HUES6 (cell line): Measurements from ENCODE around the gene KDM6B.

Experiments used
- H3K27ac ChIP-seq: 2 replicates; pipeline ENCODE4 v1.7.0; 2013; ENCODE audit warnings: low read depth, mild to moderate bottlenecking, low read length, inconsistent platforms
- H3K27me3 ChIP-seq: 2 replicates; pipeline ENCODE4 v1.6.1; 2013; ENCODE audit warnings: low read length; ENCODE audit not compliant: control insufficient read depth, insufficient read depth
- H3K36me3 ChIP-seq: 2 replicates; pipeline ENCODE4 v1.6.1; 2013; ENCODE audit warnings: low read length; ENCODE audit not compliant: control insufficient read depth, insufficient read depth
- H3K4me1 ChIP-seq: 2 replicates; pipeline ENCODE4 v1.6.1; 2013; ENCODE audit warnings: low read length; ENCODE audit not compliant: control insufficient read depth, insufficient read depth
- H3K4me3 ChIP-seq: 2 replicates; pipeline ENCODE4 v1.5.1; 2013; ENCODE audit warnings: low read depth, low read length
- H3K9ac ChIP-seq: one replicate; pipeline ENCODE4 v1.6.1; 2013; ENCODE audit warnings: mild to moderate bottlenecking, low read length
- H3K9me3 ChIP-seq: 2 replicates; pipeline ENCODE4 v1.6.1; 2013; ENCODE audit warnings: low read depth, low read length; ENCODE audit not compliant: control insufficient read depth, insufficient read depth

KDM6B gene

DNA sequence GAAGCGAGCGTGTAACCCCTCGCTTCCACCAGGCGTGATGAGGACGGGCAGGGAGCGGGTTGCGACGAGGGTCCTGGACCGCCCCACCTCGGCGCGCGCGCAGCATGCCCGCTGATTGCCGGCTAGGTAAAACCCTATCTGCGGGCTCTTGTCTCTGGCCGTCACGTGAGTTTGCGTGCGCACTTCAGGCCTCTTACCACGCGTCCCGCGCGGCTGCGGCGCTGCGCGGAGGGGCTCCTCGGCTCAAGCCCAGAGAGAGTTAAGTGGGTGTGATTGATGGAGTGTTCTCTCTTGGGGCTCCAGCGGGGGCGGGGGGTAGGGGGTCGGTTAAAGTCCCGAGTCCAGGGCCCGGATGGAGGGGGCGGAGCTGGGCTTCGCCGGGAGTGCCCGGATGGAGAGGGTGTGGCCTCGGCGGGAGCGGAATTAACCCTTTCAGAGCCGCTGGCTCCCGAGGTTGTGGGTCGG lies 7.9 kb downstream of the KDM6B start:
- H3K27me3 ChIP-seq: peaks cover 31% of the 10 kb centered on the region
- H3K36me3 ChIP-seq: peaks cover 9% of the 10 kb centered on the region; the same call in 1 of the 2 replicates
- peaks cover 28% of the 10 kb centered on the region for H3K4me1 ChIP-seq
- peak overlapping the region; percentile 93 for H3K9ac ChIP-seq
- peak overlapping the region; percentile 95 for H3K4me3 ChIP-seq
- H3K9me3 ChIP-seq: no peaks in the 10 kb centered on the region
- peak overlapping the region; percentile 85; the same call in 1 of the 2 replicates for H3K27ac ChIP-seq

DNA sequence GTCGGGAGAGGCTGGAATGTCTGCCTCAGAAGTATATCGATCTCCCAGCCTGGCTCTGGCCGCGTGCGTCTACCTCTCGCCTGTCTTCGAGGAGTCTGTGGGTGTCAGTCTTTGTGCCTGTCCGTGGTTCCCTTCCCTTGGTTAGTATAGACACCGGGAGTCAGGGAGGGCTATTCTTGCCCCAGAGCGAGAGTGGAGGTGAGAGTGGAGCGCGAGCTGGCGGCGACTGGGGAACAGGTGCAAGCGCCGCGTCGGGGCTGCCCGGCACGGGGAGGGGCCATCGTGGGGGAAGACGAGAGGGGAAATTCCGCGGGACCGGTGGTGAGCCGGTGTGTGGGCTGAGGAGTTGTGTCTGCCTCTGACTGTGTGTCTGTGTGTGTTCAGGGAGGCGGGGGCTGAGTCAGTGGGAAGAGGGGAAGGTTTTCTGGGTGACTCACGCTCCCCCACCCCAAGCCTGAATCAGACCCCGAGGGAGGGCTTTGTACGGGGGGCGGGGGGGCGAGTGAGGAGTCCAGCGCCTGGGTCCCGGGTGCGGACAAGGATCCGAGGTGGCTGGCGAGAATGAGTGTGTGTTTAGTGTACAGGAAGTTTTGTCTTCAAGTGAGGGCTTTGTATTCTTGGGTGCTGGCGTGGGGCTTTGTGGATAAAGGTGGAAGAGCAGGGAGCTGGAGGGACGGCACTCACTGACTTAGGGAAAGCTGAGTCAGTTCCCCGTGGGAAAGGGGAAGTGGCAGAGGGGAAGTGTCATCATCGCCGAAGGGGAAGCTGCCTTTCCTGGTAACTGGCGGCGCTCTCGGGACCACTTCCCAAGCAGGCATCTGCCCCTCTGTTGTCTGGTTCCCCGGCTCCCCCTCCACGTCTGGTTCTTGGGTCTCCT lies 8.6 kb downstream of the KDM6B start:
- H3K4me1 ChIP-seq: peaks cover 23% of the 10 kb centered on the region
- H3K27me3 ChIP-seq: peaks cover 31% of the 10 kb centered on the region
- H3K4me3 ChIP-seq: peak overlapping the region; percentile 95
- no peaks in the 10 kb centered on the region for H3K9me3 ChIP-seq
- peaks cover 12% of the 10 kb centered on the region for H3K36me3 ChIP-seq
- peak overlapping the region; percentile 79 for H3K9ac ChIP-seq
- peak overlapping the region; percentile 68; the same call in 1 of the 2 replicates for H3K27ac ChIP-seq

DNA sequence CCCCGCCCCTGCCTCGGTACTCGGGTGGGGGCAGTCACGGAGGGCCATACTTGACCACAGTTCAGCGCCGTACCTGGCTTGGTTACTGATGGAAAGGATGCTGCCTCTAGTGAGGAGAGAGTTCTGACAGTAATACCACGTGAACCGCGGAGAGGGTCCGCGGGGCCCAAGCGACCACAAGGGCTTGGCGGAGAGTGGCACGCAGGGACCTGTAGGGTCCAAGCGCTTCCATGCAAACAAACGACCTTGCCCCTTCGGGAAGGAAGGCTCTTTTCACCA lies 9.2 kb downstream of the KDM6B start:
- Histone ChIP-seq H3K4me3 (peak overlapping the region; percentile 95), H3K9ac (peak overlapping the region; percentile 79), H3K9me3 (no peaks in the 10 kb centered on the region), H3K4me1 (peaks cover 21% of the 10 kb centered on the region), H3K27ac (peak overlapping the region; percentile 68; the same call in 1 of the 2 replicates), H3K36me3 (peaks cover 12% of the 10 kb centered on the region), H3K27me3 (peaks cover 31% of the 10 kb centered on the region)

- Histone ChIP-seq H3K27me3 (peaks cover 28% of the 10 kb centered on the region), H3K4me1 (peaks cover 18% of the 10 kb centered on the region), H3K36me3 (peaks cover 12% of the 10 kb centered on the region), H3K9ac (peak overlapping the region; percentile 79), H3K9me3 (no peaks in the 10 kb centered on the region), H3K4me3 (peak overlapping the region; percentile 95), H3K27ac (peak overlapping the region; percentile 68; the same call in 1 of the 2 replicates)
Observed at GRCh38 chr17:7843536-7844291, 9.7 kb downstream of the KDM6B start.

GRCh38 chr17:7844292-7845154 lies 10.5 kb downstream of the KDM6B start:
- H3K4me3 ChIP-seq: peak overlapping the region; percentile 95
- peaks cover 11% of the 10 kb centered on the region; the same call in 1 of the 2 replicates for H3K4me1 ChIP-seq
- peak overlapping the region; percentile 75 for H3K9ac ChIP-seq
- H3K36me3 ChIP-seq: peaks cover 19% of the 10 kb centered on the region
- peaks cover 20% of the 10 kb centered on the region for H3K27me3 ChIP-seq
- H3K9me3 ChIP-seq: no peaks in the 10 kb centered on the region
- H3K27ac ChIP-seq: peak overlapping the region; percentile 44; the same call in 1 of the 2 replicates

DNA sequence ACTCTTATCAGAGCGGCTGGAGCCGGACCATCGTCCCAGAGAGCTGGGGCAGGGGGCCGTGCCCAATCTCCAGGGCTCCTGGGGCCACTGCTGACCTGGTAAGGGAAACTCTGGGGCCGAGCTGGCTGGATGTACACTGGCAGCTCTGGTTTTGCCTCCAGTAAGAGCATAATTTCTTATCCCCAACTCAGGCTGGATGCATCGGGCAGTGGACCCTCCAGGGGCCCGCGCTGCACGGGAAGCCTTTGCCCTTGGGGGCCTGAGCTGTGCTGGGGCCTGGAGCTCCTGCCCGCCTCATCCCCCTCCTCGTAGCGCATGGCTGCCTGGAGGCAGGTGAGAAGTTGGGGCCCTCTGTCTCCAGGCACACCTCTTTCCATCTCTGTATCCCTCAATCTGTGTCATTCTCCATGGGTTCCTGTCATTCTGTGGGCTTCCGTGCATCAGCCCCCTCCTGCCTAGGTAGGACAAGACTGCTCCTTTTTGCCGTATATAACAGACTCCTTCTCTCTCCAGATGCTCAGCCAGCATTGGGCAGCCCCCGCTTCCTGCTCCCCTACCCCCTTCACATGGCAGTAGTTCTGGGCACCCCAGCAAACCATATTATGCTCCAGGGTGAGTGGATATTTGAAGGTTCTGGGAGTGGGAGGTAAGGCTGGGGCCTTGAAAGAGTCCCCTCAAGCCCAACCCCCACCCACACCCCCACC lies 11.5 kb downstream of the KDM6B start:
- Histone ChIP-seq H3K36me3 (peaks cover 26% of the 10 kb centered on the region), H3K27me3 (peaks cover 10% of the 10 kb centered on the region), H3K27ac (no peak overlapping the region), H3K4me1 (peaks cover 10% of the 10 kb centered on the region; the same call in 1 of the 2 replicates), H3K9ac (no peak overlapping the region), H3K4me3 (peak overlapping the region; percentile 95), H3K9me3 (no peaks in the 10 kb centered on the region)

DNA sequence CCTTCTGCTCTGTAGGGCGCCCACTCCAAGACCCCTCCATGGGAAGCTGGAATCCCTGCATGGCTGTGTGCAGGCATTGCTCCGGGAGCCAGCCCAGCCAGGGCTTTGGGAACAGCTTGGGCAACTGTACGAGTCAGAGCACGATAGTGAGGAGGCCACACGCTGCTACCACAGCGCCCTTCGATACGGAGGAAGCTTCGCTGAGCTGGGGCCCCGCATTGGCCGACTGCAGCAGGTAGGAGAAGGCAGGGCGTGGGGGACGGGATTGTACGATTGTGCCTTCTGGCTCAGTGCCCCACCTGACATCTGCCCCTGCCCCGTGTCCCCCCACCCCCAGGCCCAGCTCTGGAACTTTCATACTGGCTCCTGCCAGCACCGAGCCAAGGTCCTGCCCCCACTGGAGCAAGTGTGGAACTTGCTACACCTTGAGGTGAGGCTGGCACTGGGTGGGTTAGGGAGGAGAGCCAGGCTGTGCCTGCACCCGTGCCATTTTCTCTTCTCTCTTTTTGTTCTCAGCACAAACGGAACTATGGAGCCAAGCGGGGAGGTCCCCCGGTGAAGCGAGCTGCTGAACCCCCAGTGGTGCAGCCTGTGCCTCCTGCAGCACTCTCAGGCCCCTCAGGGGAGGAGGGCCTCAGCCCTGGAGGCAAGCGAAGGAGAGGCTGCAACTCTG lies 12.2 kb downstream of the KDM6B start:
- no peaks in the 10 kb centered on the region for H3K9me3 ChIP-seq
- H3K27ac ChIP-seq: no peak overlapping the region
- H3K4me3 ChIP-seq: no peak overlapping the region
- H3K4me1 ChIP-seq: peaks cover 3% of the 10 kb centered on the region; the same call in 1 of the 2 replicates
- peaks cover 3% of the 10 kb centered on the region; the same call in 1 of the 2 replicates for H3K27me3 ChIP-seq
- no peak overlapping the region for H3K9ac ChIP-seq
- H3K36me3 ChIP-seq: peaks cover 26% of the 10 kb centered on the region

DNA sequence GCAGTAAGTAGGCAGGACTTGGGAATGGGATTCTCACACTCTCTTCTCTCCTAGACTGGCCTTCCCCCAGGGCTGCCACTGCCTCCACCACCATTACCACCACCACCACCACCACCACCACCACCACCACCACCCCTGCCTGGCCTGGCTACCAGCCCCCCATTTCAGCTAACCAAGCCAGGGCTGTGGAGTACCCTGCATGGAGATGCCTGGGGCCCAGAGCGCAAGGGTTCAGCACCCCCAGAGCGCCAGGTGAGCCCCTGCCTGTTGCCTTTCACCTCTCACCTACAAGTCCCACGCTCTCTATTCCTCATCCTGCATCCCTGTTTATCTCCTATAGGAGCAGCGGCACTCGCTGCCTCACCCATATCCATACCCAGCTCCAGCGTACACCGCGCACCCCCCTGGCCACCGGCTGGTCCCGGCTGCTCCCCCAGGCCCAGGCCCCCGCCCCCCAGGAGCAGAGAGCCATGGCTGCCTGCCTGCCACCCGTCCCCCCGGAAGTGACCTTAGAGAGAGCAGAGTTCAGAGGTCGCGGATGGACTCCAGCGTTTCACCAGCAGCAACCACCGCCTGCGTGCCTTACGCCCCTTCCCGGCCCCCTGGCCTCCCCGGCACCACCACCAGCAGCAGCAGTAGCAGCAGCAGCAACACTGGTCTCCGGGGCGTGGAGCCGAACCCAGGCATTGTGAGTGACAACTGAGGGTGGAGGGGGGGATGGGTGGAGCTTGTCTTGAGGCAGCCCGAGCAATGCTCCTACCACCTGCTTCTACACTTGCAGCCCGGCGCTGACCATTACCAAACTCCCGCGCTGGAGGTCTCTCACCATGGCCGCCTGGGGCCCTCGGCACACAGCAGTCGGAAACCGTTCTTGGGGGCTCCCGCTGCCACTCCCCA lies 13.0 kb downstream of the KDM6B start:
- H3K9ac ChIP-seq: no peak overlapping the region
- H3K27ac ChIP-seq: no peak overlapping the region
- H3K4me3 ChIP-seq: no peak overlapping the region
- H3K36me3 ChIP-seq: peaks cover 28% of the 10 kb centered on the region
- peaks cover 2% of the 10 kb centered on the region for H3K27me3 ChIP-seq
- H3K9me3 ChIP-seq: no peaks in the 10 kb centered on the region
- peaks cover 1% of the 10 kb centered on the region for H3K4me1 ChIP-seq

GRCh38 chr17:7848131-7848579 lies 14.1 kb downstream of the KDM6B start:
- H3K9ac ChIP-seq: no peak overlapping the region
- H3K9me3 ChIP-seq: no peaks in the 10 kb centered on the region
- H3K4me3 ChIP-seq: no peak overlapping the region
- no peak overlapping the region for H3K27ac ChIP-seq
- peaks cover 12% of the 10 kb centered on the region for H3K4me1 ChIP-seq
- H3K27me3 ChIP-seq: peaks cover 13% of the 10 kb centered on the region
- peaks cover 38% of the 10 kb centered on the region for H3K36me3 ChIP-seq
